ENCODE results near the gene MLLT3.

The MLLT3 gene

GRCh38 chr9:20557890-20558565 lies 64.3 kb downstream of the MLLT3 start:
- DNase-seq (ENCODE audit: low read depth), result no peak

DNA sequence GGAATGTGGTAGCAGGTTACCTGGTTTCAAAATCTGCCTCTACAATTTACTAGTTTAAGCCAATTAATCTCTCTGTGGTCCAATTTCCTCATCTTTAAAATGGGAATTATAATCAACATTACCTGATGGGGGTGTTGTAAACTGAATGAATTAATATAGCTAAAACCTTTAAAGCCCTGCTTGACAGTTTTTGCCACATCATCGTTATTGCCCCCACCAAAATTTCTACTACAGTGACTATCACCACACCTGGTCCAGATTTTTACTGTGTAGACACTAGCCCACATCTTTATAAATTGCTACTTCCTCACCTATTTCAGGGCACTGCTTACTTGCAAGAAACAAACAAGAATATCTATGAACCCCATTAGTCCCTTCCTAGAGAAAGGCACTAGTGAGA lies 65.0 kb downstream of the MLLT3 start:
- DNase-seq (ENCODE audit: low read depth), result no peak

- DNase-seq (ENCODE audit: low read depth), result no peak
These were observed 68.6 kb downstream of the MLLT3 start for GRCh38 chr9:20553558-20554149.

DNA sequence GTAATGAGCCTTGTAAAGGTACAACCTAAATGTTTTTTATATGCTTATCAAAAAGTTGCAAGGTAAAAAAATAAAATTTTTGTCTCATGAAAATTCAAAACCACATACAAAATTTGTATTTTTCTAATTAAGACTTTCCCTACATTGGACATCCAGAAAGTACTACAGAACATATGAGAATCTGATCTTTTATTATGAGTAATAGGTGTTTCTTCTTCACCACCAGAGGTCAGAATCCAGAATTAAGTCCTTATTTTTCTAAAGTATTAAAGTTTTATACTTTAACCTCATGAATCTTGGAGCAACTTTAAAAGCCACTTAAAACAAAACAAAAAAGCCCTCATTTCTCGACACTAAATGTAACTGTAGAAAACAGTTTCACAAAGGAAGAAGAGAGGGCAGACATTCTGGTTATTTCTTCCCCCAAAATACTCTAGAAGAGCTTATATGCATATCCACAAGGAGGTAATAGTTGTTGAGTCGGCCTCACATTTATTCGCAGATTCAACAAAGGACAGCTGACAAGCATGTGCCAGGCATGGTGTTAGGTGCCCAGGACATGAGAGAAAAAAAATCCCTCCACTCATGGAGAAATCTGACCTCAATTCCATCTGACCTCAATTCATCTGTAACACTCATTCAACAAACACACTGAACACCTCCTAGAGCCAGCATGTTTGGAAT lies 69.3 kb downstream of the MLLT3 start:
- DNase-seq (ENCODE audit: low read depth), result no peak

- no peak for DNase-seq (ENCODE audit: low read depth)
These were observed 70.5 kb downstream of the MLLT3 start for GRCh38 chr9:20551835-20552234.

DNA sequence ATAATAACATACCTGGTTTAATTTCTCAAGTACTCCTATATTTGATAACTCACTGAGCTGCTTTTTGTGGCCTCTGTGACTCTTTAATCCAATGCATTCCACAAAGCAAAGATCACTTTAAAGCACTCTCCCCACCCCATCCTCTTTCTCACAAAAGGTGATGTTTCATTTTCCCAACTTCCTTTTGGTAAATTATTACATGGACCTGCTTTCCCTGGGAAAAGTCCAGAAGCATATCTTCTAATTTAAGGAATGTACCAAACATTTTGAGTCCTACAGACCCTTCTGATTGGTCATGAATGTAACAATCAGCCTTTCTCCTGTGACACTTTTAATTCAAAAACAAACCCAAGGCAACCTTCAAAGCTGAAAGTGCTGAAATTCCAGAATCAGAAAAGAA lies 71.1 kb downstream of the MLLT3 start:
- DNase-seq (ENCODE audit: low read depth), result no peak

DNA sequence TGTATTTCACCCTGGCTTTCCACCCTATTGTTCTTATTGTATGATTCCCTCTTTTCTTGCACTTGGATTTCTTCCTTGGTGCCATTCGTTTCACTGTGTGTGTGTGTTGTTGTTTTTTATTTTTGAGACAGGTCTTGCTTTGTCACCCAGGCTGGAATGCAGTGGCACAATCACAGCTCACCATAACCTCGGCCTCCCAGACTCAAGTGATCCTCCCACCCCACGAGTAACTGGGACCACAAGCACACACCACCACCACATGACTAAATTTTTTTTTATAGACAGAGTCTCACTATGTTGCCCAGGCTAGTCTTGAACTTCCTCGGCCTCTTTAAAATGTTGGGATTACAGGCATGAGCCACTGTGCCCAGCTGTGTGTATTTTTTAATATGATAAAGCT lies 72.0 kb downstream of the MLLT3 start:
- DNase-seq (ENCODE audit: low read depth), result no peak

DNA sequence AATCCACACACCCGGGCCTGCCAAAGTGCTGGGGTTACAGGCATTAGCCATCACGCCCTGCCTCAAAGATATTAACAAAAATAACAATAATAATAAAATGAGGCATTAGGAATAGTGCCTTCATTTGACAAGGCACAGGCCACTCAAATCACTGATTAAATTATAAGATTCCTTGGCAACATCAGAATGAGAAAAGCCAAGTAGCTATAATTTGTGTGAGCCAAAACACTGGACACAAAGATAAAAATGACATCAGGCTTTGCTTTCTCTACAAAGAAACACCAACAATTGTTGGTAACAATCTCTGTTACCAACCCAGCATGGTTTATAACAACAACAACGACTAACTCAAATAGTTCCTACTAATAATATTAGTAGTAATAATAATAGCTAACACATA lies 73.2 kb downstream of the MLLT3 start:
- no peak for DNase-seq (ENCODE audit: low read depth)

DNA sequence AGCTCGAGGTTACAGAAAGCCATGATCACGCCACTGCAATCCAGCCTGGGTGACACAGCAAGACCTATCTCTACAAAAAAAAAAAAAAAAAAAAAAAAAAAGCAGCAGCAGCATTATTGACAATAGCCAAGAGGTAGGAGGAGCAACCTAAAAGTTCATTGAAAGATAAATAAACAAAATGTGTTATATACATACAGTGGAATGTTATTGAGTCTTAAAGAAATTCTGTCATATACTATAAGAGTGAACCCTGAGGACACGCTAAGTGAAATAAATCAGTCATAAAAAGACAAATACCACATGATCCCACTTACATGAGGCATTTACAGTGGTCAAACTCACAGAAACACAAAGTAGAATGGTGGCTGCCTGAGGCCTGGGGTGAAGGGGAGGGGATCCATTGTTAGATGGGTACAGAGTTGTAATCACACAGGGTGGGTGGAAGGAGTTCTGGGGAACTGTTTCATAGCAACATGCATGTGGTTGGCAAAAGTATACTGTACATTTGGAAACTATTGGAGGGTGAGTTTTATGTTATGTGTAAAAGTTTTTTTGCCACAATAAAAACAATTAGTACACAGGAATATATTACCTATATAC lies 77.2 kb downstream of the MLLT3 start:
- no peak for DNase-seq (ENCODE audit: low read depth)

DNA sequence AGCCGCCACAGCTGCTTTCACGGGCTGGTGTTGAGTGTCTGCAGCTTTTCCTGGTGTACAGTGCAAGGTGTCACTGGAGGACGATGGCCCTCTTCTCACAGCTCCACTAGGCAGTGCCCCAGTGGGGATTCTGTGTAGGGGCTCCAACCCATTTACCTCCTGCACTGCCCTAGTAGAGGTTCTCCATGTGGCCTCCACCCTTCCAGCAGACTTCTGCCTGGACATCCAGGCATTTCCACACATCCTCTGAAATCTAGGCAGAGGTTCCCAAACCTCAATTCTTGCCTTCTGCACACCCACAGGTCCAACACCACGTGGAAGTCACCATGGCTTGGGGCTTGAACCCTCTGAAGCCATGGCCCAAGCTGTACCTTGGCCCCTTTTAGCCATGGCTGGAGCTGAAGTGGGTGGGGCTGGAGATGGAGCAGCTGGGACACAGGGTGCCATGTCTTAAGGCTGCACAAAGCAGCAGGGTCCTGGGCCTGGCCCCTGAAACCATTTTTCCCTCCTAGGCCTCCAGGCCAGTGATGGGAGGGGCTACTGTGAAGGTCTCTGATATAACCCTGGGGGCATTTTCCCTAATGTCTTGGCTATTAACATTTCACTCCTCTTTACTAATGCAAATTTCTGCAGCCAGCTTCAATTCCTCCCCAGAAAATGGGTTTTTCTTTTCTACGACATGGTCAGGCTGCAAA lies 82.0 kb downstream of the MLLT3 start:
- no peak for DNase-seq (ENCODE audit: low read depth)

DNA sequence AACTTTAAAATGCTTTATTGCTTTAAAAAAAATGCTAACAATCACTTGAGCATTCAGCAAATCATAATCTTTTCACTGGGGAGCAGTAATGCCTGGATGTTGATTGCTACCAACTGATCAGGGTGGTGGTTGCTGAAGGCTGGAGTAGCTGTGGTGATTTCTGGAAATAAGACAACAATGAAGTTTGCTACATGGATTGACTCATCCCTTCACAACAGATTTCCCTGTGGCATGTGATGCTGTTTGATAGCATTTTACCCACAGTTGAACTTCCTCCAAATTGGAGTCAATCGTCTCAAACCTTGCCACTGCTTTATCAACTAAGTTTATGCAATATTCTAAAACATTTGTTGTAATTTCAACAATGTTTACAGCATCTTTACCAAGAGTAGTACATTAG lies 83.3 kb downstream of the MLLT3 start:
- no peak for DNase-seq (ENCODE audit: low read depth)

- DNase-seq (ENCODE audit: low read depth), result no peak
These were observed 84.2 kb downstream of the MLLT3 start for GRCh38 chr9:20538092-20538491.

DNA sequence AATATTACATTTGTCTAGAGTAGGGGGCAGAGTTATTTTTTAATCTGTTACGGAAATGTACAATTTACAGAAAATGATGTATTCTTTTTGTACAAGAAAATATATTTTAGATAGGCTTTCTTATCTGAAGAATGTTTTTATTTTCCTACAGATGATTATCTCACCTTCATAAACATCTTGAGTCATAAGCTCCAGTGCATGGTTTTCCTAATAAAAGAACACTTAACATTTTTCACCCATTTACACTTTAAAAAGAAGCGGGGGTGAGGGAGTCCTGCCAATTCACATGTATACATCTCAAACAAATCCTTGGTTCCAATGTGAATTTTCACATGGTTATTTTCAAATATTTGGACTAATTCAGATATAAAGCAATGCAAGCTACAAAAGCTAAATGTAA lies 85.0 kb downstream of the MLLT3 start:
- DNase-seq (ENCODE audit: low read depth), result no peak

DNA sequence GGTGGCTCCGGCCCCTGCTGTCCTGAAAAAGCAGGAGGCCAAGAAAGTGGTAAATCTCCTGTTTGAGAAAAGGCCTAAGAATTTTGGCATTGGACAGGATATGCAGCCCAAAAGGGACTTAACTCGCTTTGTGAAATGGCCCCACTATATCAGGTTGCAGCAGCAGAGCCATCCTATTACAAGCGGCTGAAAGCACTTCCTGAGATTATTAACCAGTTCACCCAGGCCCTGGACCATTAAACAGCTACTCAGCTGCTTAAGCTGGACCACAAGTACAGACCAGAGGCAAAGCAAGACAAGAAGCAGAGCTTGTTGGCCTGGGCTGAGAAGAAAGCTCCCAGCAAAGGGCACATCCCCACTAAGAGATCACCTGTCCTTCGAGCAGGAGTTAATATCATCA lies 89.7 kb downstream of the MLLT3 start:
- no peak for DNase-seq (ENCODE audit: low read depth)

- no peak for DNase-seq (ENCODE audit: low read depth)
These were observed 92.5 kb downstream of the MLLT3 start for GRCh38 chr9:20529837-20530236.

- no peak for DNase-seq (ENCODE audit: low read depth)
These were observed 94.0 kb downstream of the MLLT3 start for GRCh38 chr9:20528253-20528652.

DNA sequence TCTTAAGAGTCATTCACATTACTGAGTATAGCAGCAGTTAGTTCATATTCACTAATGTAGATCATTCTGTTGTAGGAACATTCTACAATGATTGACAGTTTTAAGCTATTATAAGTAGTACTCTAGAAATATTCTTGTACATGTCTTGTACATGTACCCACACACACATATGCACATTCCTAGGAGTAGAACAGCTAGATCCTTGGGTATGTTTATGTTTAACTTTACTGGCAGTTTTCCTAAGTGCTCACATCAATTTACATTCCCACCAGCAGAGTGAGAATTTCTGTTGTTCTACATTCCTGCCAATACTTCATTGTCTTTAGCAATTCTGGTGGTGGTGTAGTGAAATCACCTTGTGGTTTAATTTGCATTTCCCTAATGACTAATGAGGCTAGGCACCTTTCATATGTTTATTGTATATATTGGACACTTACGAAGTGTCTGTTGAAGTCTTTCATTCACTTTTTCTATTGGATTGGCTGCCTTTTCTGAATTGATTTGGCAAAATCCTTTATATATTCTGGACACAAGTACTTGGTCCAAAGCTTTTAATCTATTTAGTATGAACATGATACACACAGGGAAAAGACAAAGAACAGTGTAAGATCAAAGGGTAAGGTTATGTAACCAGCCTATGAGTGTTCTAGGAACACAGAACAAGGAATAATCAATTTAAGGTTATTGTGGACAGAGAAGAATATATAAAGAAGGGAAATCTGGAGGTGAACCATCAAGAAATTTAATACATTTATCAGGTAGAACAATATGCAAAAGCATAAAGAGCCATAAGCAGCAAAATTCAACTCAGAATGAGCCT lies 95.6 kb downstream of the MLLT3 start:
- peak; percentile 23 for DNase-seq (ENCODE audit: low read depth)

DNA sequence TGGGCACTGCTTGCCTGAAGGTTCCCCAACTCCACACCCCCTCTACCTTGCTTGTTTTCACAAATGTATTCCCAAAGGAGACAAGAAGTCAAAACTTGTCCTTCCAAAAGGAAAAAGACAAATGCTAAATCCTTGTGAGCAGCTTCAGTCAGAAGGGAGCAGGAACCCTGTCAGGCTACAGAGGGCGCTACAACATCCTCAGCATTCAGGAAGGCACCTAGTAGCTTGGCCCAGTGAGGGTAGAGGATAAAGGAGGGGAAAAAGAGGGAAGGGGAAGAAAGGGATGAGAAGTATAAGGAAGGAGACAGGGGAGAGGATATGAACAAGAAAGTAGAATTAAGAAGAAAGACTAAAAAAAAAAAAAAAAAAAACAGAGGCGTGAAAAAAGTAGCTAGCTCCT lies 97.5 kb downstream of the MLLT3 start:
- DNase-seq (ENCODE audit: low read depth), result no peak

DNA sequence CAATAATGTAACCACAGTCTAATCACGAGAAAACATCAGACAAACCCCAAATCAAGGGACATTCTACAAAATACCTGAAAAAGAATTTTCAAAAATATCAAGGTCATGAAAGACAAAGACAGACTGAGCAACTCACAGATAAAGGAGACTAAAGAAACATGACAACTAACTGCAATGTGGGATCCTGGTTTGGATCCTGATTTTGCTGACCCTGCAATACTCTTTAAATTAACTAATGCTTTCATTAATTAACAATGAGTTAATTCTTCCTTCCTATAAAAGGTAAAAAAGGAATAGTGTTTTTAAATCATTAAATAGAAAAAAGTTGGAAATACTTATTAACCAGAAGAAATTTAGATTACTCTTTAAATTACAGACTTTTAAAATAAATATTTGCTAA lies 103.6 kb downstream of the MLLT3 start:
- no peak for DNase-seq (ENCODE audit: low read depth)

DNA sequence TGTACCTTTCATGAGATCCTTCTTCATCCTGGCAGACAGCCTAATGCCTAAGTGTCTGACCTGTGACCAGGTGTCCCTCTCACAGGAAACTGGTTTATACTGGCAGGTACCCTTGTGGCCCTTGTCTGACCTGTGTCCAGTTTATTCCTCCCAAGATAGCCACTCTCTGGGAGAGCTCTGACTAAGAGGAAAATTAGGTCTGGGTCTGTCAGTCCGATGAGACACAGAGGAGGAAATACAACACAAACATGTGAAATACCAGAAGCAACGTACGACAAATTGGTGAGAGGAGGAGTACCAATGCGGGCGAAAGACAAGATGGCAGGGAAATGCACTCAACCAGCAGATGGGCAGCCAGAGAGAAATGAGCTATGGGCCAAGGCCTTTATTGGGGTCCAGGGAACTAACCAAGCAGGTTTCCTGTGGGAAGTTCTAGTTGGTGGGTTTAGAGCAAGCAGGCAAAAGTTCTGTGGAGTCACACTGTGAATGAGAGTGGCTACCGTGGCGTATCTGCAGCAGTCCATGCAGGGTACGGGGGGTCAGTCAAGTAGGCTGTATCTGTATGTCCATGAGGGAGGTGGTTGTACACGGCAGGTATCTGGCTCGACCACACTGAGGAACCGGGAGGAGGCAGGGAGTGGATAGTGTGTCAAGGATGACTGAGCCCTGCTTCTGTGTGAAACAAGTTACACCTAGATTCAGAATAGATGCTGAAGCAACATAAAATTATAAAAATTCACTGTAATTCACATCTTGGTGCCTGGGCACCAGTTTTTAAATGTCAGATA lies 109.0 kb downstream of the MLLT3 start:
- DNase-seq (ENCODE audit: low read depth), result peak; percentile 10

DNA sequence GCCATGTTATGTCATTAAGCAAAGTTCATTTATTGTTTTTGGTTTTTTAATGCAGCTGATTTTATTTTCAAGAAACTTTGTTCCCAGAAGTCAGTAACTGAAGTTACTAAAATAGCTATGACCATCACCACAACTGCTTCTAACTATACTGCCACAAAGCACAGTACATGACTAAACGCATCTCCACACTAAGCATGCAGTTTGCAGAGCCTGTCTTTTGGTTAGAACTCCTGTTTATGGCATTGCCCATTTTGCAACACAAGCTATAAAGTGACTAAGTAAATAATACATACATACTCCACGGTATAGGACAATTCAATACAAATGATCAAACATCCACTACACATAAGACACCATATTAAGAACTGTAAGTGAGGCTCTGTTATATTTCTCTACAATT lies 109.7 kb downstream of the MLLT3 start:
- no peak for DNase-seq (ENCODE audit: low read depth)
